Caki2 (cell line): Measurements from ENCODE around the gene RHOG. TPM values are rescaled to one million over a fixed set of nuclear protein-coding genes. Genes with fewer than 3 reads are reported as not detected.
A peak's percentile ranks its signal among the peaks of the same experiment; 100 is the strongest.

Experiments
- DNase-seq: peaks from one replicate; pipeline ENCODE4 v3.0.0-alpha.2; 2015; ENCODE audit warnings: low read depth
- in situ Hi-C: cut with HindIII; loops from 2 replicates; pipeline ENCODE4 v1.10.0; 2016; ENCODE audit warnings: low sequenced_read_pairs, low pct_unique_long_range_greater_than_20kb, mixed read lengths
- total RNA-seq: library from RNA; depleted of rRNA; stranded (reverse); fragments of >200 nt; shearing (Covaris generic); gene quantifications from 2 replicates; pipeline ENCODE4 v1.2.3, GENCODE V29; 2014; ENCODE audit warnings: low replicate concordance

Gene RHOG
- total RNA-seq, 1 experiment from 2014 or later = 9.3 TPM

DNA sequence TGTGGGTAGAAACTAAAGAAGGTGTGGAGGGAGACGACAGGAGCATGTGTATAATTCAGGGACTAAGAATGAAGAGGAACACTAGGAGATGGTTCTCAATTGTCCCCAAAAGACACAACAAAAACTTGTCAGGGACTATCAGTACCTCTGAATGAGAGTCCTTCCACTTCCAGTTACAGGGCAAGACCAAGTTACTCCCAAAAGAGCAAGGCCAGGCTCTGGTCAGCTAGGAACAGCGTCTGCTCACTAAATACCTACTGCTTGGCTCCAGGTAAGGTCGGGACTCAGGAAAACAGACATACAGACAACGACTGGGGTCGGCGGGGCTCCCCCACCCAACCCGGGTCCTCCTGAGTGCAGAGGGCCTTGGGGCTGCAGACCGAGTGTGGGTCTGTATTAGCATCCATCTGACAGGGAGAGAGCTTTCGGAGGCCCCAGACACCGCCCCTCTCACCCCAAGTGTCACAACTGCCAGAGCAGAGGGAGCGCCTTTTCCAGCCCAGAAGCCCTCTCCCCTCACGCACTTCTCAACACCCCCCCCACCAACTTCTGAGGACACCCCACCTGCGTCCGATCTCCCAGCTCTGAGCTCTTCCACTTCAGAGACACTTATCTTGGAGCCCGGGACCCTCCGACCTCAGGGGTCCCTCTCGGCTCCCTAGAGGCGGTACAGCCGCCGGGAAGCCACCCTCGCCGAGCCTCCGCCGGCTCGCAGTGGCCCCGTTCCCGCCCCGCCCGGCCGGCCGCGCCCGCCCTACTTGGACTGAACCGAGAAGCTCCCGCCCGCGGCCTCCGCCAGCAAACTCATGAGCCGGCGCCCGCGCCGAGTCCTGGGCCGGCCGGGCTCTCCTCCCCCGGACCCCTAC is 522 bp downstream of the RHOG start:
- peak; percentile 60 for DNase-seq
- in situ Hi-C loops = no loop called here

DNA sequence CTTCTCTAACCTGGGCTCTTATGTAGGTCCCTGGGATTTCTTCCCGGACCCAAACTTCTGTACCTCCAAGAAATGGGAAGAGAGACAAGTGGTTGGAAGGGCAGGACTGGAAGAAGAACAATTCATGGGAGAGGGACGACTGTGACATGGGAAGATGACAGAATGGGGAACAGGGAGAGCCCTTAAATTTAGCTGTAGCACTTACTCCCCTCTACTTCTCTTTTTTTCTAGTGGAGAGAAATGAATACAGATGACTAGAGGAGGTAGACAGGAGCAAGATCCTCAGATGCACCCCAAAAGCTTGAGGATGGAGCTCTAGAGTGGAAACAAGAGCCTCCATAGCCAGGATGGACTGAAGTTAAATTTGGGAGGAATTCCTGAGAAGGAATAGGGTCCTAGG is 2.3 kb downstream of the RHOG start:
- DNase-seq = no peak
- in situ Hi-C loops = no loop called here

DNA sequence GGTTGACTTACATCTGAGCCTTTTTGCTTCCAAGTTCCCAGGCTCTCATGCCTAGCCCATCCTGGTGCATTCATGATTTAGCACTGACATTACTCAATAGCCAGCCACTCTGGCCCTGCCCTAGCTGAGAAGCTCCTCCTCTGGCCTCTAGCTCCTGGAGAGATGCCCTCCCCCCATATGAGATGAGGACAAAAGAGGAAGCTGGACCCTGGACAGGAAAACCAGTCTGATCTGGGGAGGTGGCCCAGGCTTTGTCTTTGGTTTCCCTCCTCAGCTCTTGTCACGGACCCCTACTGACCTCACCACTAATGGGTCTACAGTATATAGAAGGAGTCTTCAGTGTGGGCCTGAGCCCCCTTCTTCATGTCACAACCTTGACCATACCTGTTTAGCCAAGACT is 3.0 kb downstream of the RHOG start:
- in situ Hi-C loops = no loop called here
- no peak for DNase-seq

DNA sequence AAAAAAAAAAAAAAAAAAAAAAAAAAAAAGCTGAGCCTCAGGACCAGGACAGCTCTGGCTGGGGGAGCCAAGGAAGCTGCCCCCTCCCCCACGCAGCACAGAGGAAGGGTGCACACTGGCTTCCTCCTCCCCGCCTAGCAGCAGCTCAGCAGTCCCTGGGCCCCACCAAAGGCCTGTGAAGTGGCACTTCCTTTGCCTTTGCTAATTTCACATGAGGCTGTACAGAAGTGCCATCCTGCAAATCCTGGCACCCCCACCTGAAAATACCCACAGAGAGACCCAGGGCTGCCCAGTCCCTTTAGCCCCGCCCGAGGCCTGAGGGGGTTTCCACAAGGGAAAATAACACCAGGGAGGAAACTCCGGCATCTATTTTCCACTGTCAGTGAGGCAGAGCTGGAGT is 3.9 kb downstream of the RHOG start:
- DNase-seq = no peak
- in situ Hi-C loops = no loop called here

DNA sequence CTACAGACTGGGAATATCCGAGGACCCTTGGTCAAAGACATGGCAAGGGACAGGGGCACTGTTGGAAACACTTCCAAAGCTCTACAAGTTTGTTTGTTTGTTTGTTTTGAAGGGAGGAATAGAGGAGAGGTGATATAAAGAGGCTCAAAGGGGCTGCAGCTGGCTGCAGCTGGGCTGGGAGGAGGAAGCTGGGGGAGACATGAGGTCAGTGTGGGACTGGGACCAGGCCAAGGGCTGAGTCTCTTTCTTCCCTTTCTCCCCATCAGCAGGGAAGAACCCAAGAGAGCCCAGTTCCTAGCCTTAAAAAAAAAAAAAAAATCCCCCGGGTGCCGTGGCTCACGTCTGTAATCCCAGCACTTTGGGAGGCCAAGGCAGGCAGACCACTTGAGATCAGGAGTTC is 5.0 kb downstream of the RHOG start:
- in situ Hi-C loops = no loop called here
- no peak for DNase-seq

DNA sequence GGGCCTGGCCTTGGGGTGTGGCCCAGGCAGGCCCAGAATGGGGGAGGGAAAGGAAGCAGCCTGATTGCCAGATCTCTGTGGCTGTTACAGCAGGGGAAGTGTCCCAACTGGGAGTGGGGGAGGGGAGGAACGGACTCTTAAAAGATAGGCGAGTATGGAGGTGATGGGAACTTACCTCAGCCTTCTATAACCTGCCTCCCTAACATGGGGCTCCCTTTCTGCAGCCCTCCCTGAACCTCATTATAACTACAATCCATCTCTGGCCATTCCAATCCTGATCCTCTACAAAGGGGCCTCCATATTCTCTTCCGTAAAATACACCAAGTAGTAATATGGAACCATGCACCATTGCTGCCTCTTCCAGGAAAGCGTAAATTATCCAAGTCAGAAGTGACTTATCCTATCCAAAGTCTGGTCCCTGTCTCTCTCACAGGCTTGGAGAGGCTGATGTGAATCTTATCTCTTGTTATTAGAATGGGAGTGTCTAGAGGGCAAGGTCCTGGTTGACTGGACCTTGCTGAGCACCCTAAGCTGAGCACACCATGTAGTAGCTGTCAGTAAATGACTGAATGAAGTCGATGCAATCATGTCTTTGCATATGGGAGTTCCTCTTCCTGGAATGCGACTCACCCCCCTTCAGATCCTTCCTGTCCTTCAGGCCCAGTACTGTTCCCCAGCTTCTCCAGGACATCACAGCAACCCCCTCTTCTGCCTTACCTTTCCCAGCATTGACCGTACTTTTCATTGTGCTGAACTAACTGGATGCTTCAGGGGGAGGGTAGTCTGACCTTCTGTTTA is 5.9 kb downstream of the RHOG start:
- DNase-seq = no peak
- in situ Hi-C loops = no loop called here

DNA sequence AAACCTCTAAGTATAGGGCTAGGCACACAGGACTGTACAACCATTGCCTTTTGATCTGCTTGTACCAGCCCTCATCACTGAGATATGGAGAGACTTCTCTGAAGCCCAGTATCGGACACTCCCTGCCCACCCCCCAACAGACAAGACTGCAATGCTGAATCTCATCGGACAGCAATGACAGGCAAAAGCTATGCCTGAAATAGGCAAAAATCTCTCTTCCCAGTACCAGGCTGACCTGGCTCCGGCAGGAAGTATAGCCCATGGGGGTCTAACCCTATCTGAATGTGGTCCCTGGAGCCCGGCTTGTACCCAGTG is 6.5 kb downstream of the RHOG start:
- in situ Hi-C loops = no loop called here
- no peak for DNase-seq

DNA sequence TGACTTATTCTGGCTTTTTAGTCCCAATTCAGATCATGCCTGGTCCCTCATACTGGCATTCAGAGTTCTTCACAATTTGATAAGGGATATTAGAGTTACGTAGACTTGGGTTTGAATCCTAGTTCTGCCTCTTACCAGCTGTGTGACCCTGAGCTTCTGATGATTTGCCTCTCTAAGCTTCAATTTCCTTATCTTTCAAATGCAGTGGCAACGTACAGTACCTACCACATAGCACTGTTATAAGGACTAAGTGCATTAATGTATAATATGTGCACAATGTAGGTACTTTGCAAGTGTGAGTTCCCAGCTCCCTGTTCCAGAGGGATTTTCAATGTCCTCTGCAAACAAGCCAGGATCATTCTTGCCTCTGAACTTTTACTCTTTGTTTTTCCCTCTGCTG is 7.3 kb downstream of the RHOG start:
- in situ Hi-C loops = no loop called here
- DNase-seq = no peak

DNA sequence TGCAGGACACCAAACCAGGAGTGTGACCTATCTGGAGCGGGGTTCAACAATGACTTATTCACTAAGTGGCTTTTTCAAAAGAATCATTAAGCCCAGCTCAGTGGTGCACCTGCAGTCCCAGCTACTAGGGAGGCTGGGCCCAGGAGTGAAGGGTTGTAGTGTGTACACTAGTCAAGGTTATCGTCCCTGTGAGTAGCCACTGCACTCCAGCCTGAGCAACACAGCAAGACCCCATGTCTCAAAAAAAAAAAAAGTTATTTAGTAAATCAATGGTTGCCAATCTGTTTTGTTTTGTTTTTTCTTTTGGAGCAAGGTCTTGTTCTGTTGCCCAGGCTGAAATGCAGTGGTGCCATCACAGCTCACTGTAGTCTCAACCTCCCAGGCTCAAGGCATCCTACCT is 7.9 kb downstream of the RHOG start:
- DNase-seq = no peak
- in situ Hi-C loops = no loop called here

DNA sequence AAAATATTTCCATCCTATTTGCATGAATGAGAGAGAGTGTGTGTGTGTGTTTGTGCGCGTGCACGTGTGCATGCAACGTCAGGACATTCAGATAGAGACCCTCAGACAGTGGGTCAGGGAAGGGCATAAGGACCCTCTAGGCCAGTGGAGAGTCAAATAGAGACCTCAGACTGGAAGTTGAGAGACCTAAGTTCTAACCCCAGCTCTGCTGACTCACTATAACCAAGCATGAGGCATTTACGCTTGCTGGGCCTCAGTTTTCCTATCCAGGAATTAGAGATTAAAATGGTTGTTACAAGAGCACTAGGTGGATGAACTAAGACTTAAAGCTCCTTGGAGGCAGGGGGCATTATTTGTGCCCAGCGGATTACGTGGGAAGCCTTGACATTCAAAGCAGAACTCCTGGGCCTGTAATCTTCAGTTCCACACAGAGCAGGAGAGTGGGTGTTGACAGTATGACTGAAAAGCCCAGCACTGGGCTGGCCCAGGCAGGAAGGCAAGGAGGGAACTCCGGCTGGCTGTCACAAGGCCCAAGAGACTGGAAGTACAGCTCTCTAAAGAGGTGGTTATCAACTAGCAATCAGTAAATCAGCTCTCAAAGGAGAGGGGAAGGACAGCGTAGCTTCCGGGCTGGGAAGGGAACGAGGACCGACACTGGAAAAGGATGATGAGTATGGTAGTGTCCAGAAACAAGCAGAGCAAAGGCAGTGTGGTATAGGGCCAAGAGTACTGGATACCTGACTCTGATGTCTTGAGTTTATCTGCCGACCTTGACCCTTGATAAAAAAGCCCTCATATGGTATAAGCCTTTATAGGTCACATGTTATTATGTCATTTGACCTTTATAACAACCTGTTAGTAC is 9.2 kb downstream of the RHOG start:
- no peak for DNase-seq
- in situ Hi-C loops = no loop called here

DNA sequence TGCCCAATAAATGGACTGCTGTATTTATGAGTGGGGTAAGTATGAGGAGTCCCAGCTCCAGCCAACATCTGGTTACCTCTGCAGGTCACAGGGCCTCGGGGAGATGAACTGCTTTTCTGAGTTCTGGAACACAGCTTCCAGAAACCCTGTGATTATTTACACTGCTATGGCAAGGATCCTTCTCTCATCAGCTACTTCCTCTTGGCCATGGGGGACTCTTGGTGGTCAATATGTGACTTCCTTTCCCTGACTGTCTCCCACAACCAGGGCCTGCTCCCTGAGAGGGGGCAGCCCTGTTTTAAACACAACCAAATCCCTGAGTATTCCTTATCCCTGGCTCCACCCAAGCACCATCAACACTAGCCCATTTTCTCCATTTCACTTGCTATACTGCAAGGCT is 10.0 kb downstream of the RHOG start:
- in situ Hi-C loops = no loop called here

DNA sequence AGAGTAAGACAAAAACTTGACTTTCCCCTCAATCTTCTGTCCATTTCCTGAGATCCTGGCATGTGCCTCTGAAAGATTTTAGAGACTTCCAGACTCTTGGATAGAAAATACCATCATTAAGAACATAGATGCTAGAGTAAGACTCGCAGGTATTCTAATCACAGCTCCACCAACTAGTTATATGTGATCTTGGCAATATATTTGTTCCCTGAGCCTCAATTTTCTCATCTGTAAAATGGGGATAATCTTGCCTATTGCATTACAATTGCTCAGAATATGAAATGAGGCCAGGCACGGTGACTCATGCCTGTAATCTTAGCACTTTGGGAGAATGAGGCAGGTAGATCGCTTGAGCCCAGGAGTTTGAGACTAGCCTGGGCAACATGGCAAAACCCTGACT is 10.7 kb downstream of the RHOG start:
- DNase-seq = no peak
- in situ Hi-C loops = no loop called here

More for the DNA sequence above, 10.0 kb downstream of the RHOG start:
- DNase-seq = no peak

DNA sequence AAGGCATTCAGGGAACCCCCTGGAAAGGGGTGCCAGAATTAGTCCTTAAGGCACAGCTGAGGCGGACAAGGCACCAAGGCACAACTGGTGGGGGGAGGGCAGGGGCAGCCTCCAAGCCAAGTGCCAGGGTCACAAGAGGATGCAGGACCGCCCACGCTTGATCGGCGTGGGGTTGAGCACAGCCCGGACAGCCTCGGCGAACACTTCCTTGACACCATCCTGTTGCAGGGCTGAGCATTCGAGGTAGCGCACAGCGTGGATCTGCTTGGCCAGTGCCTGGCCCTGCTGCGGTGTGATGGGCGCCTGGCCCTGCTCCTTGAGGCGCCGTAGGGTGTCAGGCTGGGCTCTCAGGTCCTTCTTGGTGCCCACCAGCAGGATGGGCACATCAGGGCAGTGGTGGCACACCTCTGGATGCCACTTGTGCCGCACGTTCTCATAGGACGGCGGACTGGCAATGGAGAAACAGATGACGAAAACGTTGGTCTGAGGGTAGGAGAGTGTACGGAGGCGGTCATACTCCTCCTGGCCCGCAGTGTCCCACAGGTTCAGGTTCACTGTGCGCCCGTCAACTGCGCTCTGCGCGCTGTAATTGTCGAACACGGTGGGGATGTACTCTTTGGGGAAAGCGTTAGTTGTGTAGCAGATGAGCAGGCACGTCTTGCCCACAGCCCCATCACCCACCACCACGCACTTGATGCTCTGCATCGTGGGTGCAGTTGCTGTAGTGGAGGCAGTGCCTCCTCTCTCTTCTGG is 13.1 kb downstream of the RHOG start:
- no peak for DNase-seq
- in situ Hi-C loops = no loop called here

DNA sequence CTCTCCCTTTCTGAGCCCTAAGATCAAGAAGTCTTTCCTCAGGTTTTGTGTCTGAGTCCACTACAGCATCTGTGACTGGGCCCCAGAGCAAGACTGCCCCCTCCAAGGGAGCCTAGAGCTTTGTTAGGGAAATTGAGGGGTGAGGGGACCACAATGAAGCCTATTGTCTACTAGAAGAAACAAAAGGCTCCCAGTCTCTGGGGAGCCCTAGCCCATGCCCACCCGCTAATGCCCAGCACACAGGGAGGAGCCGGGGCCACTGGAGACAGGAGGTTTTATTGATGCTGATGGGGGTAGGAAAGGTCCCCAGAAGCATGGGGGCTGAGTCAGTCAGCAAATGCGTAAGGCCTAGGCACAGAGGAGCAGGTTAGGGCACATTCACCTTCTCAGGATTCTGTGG is 14.0 kb downstream of the RHOG start:
- in situ Hi-C loops = no loop called here
- no peak for DNase-seq

DNA sequence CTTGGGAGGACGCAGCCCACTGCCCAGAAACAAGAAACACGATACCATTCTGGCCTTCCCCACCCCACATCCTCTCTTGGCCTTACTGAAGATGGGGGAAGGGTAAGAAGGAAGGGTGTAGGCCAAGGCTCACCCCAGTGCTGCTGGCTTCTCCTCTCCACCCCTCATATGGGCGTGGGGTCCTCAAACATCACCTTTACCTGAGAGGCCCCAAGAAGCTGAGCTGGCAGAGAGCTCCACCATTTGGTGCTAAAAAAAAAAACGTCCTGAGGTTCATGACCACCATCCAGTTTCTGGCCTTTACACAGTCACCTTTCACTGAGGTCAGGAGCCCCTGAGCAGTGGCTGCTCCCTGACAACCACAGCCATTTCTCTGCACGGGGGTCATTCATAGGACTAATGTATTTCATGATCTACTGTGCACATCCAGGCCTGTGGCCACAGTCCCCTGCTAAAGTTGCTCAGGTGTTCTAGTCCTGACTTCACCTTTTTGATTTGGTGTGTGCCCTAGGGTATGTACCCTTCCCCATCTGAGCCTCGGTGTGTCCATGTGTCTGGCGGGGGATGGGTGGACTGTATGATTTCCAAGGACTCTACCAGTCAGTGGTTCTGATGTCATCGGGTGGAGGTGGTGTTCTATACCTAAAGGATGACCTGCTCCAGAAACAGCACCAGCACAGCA is 15.1 kb downstream of the RHOG start:
- in situ Hi-C loops = no loop called here
- DNase-seq = no peak

DNA sequence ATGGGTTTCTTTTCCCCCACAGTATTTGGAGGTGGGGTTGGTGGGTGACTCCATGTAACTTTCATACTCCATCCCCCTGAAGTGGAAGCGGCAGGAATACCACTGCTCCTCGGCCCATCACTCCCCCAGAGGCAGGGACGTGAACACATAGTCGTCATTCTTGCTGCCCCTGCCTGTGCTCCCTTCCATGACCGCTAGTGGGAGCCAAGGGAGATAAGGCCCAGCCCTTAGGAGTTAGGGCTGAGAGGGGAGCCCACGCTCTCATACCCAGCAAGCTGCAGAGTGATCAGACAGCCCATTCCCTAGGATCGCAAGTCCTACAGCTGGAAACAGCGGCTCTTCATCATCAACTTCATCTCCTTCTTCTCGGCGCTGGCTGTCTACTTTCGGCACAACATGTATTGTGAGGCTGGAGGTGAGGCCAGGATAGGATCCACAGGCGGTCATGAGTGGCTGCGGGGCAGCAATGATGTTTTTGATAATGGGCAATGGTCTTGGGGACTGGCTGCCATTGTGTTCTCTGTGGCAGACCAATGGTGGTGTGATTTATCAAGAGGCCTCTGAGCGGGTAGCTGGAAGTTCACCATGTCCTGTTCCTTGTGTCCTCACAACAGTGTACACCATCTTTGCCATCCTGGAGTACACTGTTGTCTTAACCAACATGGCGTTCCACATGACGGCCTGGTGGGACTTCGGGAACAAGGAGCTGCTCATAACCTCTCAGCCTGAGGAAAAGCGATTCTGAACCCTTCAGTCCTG is 15.9 kb downstream of the RHOG start:
- no peak for DNase-seq
- in situ Hi-C loops = no loop called here
